LNCaP clone FGC (cell line): ENCODE results near the gene TANC1.

Source experiments
- DNase-seq: peaks from one replicate; pipeline ENCODE4 v3.0.0-alpha.2; 2011; ENCODE audit warnings: low read depth
- H3K4me3 ChIP-seq: 2 replicates; pipeline ENCODE4 v1.5.1; 2011; ENCODE audit warnings: mild to moderate bottlenecking, low read depth, low read length, control low read depth
- TF ChIP-seq, protein P1 (sequence below): IDR thresholded peaks from 2 replicates; pipeline ENCODE4 v1.5.1; 2012; ENCODE audit warnings: mild to moderate bottlenecking; ENCODE audit not compliant: control insufficient read depth, insufficient read depth; ENCODE audit errors: extremely low read depth

Gene TANC1

DNA sequence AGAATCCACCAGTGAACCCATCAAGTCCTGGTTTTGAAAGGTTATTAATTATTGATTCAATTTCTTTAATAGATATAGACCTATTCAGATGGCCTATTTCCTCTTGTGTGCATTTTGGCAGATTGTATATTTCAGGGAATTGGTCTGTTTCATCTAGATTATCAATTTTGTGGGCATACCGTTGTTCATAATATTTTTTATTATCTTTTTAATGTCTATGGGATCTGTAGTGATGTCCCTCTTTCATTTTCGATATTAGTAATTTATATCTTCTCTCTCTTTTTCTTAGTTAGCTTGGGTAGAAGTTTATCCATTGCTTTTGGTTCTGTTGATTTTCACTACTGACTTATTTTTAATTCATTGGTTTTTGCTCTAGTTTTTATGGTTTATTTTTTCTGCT, 39.9 kb upstream of the TANC1 start:
- H3K4me3 ChIP-seq = no peak overlapping the region
- TF ChIP-seq, protein P1, sequence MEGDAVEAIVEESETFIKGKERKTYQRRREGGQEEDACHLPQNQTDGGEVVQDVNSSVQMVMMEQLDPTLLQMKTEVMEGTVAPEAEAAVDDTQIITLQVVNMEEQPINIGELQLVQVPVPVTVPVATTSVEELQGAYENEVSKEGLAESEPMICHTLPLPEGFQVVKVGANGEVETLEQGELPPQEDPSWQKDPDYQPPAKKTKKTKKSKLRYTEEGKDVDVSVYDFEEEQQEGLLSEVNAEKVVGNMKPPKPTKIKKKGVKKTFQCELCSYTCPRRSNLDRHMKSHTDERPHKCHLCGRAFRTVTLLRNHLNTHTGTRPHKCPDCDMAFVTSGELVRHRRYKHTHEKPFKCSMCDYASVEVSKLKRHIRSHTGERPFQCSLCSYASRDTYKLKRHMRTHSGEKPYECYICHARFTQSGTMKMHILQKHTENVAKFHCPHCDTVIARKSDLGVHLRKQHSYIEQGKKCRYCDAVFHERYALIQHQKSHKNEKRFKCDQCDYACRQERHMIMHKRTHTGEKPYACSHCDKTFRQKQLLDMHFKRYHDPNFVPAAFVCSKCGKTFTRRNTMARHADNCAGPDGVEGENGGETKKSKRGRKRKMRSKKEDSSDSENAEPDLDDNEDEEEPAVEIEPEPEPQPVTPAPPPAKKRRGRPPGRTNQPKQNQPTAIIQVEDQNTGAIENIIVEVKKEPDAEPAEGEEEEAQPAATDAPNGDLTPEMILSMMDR = no peak
- no peak for DNase-seq

DNA sequence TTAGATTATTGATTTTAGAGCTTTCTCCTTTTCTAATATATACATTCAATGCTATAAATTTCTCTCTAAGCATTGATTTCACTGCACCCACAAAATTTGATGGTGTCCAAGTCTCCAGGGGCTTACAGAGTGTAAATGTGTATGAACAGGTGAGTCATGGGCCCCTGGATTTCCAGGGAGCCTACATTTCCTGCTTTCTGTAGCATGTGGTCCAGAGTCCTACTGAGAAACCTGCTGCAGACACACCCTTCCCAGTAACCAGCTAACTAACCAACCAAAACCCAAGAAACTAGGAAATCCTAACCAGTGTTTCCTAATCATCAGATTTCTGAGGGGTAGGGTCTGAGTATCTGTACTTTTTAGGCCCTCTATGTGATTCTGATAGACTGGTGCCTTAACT, 39.5 kb upstream of the TANC1 start:
- TF ChIP-seq, protein P1 = no peak
- H3K4me3 ChIP-seq = no peak overlapping the region
- DNase-seq = no peak

DNA sequence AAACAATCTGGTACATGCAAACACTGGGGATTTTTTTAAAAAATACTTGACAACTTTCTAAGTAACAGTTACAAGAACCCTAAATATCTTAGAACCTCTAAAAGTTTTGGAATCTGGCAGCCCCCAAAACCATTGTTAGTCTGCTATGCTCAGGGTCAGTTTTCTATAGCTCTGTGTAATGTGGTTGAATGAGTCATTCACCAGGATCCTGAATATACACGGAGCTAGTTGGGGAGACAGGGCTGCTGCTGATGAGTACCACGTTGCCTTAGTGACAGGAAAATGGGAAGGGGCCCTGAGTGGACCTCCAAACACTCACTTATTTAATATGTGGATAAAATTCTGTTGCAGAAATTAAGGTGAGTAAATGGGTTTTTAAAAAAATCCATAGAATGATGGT, 36.9 kb upstream of the TANC1 start:
- DNase-seq = no peak
- TF ChIP-seq, protein P1 = no peak
- H3K4me3 ChIP-seq = no peak overlapping the region

- TF ChIP-seq, protein P1 = no peak
- no peak for DNase-seq
- H3K4me3 ChIP-seq = no peak overlapping the region
These were observed 36.3 kb upstream of the TANC1 start for GRCh38 chr2:158932131-158932645.

GRCh38 chr2:158934170-158934569, 34.3 kb upstream of the TANC1 start:
- TF ChIP-seq, protein P1 = no peak
- DNase-seq = no peak

GRCh38 chr2:158935617-158936016, 32.8 kb upstream of the TANC1 start:
- DNase-seq = no peak
- TF ChIP-seq, protein P1 = no peak
- H3K4me3 ChIP-seq = no peak overlapping the region

More at GRCh38 chr2:158934170-158934569, 34.3 kb upstream of the TANC1 start:
- no peak overlapping the region for H3K4me3 ChIP-seq

DNA sequence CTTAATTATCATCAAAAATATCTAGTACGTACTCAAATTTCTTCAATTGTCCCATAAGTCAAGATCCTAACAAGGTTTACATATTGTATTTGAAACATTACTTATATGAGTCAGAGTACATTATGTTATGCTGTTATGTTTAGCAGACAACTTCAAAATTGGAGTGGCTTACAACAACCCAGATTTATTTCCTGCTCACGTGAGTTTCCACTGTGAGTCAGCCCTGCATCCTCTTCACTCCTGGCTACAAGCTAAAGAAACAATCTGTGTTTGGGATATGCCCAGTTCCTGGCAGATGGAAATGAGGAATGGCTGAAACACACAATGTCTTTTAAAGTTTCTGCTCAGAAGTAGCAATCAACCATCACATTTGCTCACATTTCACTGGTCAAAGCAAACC, 31.5 kb upstream of the TANC1 start:
- no peak overlapping the region for H3K4me3 ChIP-seq
- DNase-seq = no peak
- TF ChIP-seq, protein P1 = no peak
